SH-SY5Y (cell line): ENCODE data around the gene PATL2.

Experiments
- GATA2 ChIP-seq: IDR thresholded peaks from 2 replicates; pipeline ENCODE4 v1.6.1; 2011; ENCODE audit warnings: mild to moderate bottlenecking, low read depth, low read length
- GATA3 ChIP-seq: IDR thresholded peaks from 2 replicates; pipeline ENCODE4 v1.6.1; 2011; ENCODE audit warnings: low read depth, mild to moderate bottlenecking, low read length, moderate library complexity

GRCh38 chr15:44719293-44719999 lies 8.3 kb upstream of the PATL2 start:
- TF ChIP-seq GATA2 (no peak), GATA3 (no peak)
